ENCODE data around the gene DGLUCY. TPM values are rescaled to one million over a fixed set of nuclear protein-coding genes. Genes with fewer than 3 reads are reported as not detected.

DGLUCY gene
- total and polyA plus RNA-seq, 2 of the 8 experiments (the other 6 are each of a cell fraction or from before 2014, with no cell fraction given): 24.9 to 31.8 TPM

DNA sequence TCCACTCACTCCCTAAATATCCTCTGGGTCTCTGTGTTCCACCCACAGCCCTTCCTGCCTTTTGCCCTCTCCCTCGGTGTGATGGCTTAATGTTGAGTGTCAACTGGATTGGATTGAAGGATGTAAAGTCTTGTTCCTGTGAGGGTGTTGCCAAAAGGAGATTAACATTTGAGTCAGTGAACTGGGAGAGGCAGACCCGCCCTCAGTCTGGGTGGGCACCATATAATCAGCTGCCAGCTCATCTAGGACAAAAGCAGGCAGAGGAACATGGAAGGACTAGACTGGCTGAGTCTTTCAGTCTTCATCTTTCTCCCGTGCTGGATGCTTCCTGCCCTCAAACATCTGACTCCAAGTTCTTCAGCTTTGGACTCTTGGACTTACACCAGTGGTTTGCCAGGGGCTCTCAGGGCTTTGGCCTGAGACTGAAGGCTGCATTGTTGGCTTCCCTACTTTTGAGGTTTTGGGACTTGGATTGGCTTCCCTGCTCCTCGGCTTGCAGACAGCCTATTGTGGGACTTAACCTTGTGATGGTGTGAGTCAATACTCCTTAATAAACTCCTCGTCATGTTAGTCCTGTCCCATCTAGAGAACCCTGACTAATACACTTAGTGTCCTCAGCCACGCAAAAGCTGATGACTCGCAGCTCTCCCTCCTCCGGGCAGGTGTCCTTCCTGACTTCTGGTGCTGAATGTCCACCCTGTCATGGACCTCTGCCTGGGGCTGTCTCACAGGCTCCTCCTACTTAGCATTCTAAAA is 5.9 kb downstream of the DGLUCY start:
- H3K9me3 ChIP-seq (ENCODE audit: insufficient read depth in 2 of 2, low read depth in 1 of 2, low read length in 1 of 2): no peaks in the 10 kb centered on the region
- H3K18ac ChIP-seq (ENCODE audit: extremely low read depth, low read length): peak overlapping the region; percentile 71; the same call in 1 of the 2 replicates
- no peaks in the 10 kb centered on the region for H4K20me1 ChIP-seq (replicated peaks in 1 of 2; ENCODE audit: control insufficient read depth in 1 of 2, insufficient read depth in 2 of 2, low read length in 2 of 2)
- no peak overlapping the region for H3K56ac ChIP-seq (replicated peaks; ENCODE audit: insufficient read length, low read depth, low read length)
- no peak overlapping the region for H3K4ac ChIP-seq (replicated peaks; ENCODE audit: insufficient read length, low read depth, low read length)
- no peak overlapping the region for H2BK12ac ChIP-seq (ENCODE audit: low read depth, low read length)
- H2AK5ac ChIP-seq (ENCODE audit: low read depth, low read length): no peak overlapping the region
- ChIA-PET POLR2A (ENCODE audit: partially characterized antibody) (interaction anchor here (1.1 to 2.2 kb wide), 2 partner anchors 12 to 51 kb away, joined by 3 to 7 read pairs; no protein-coding TSS in a partner anchor), CTCF (ENCODE audit: partially characterized antibody) (interaction anchor here (0.5 to 3.3 kb wide), 5 partner anchors 12 to 174 kb away, joined by 3 to 22 read pairs (median 3); no protein-coding TSS in a partner anchor)
- FAIRE-seq (no peak), DNase-seq (ENCODE audit: low read depth in 1 of 2, low spot score in 2 of 2) (no peak)
- no peak overlapping the region for H2AFZ ChIP-seq (ENCODE audit: low read length)
- H3K4me1 ChIP-seq (replicated peaks in 1 of 4; ENCODE audit: control insufficient read depth in 3 of 4, insufficient read depth in 4 of 4, low read length in 3 of 4): peaks cover 5 to 17% (median 10%) of the 10 kb centered on the region in 4 experiments
- no peaks in the 10 kb centered on the region for H3K27me3 ChIP-seq (replicated peaks in 1 of 4; ENCODE audit: control insufficient read depth in 3 of 4, extremely low read depth in 1 of 4, insufficient read depth in 3 of 4, low read length in 3 of 4)
- no peak overlapping the region for H3K9ac ChIP-seq (replicated peaks in 1 of 4; ENCODE audit: extremely low read depth in 1 of 4, low read depth in 3 of 4, low read length in 3 of 4)
- H3K36me3 ChIP-seq (ENCODE audit: control insufficient read depth in 2 of 4, insufficient read depth in 4 of 4, low read length in 3 of 4): peaks cover 0 to 10% (median 0%) of the 10 kb centered on the region in 4 experiments; a peak in 1 of 8 replicates
- H3K79me1 ChIP-seq (ENCODE audit: low read depth, low read length): no peaks in the 10 kb centered on the region
- no peak overlapping the region for H4K8ac ChIP-seq (ENCODE audit: extremely low read depth, insufficient read depth, low read length)
- H4K91ac ChIP-seq (replicated peaks; ENCODE audit: insufficient read length, low read length): no peak overlapping the region
- H3K23ac ChIP-seq (ENCODE audit: insufficient read length): no peak overlapping the region
- H3K14ac ChIP-seq (ENCODE audit: insufficient read length): no peak overlapping the region
- 78% methylated on average over 7 of the region's 8 CpGs; no CpG with 5 or more reads in 1 of the 2 experiments for WGBS, 2 experiments (ENCODE audit: extremely low coverage in 1 of 2, insufficient coverage in 1 of 2, insufficient read length in 1 of 2, insufficient replicate concordance in 2 of 2, low coverage in 1 of 2, low lambda C conversion rate in 2 of 2, missing lambda C conversion rate in 1 of 2)
- H4K5ac ChIP-seq (ENCODE audit: insufficient read length, low read depth, low read length): no peak overlapping the region
- no peak overlapping the region for H2BK120ac ChIP-seq (replicated peaks; ENCODE audit: low read depth, low read length)
- H3K4me2 ChIP-seq (ENCODE audit: insufficient read depth in 1 of 2, low read depth in 2 of 2, low read length in 2 of 2): no peak overlapping the region; a peak in 1 of 4 replicates
- peak overlapping the region; percentile 36; the same call in 1 of the 2 replicates for H2BK15ac ChIP-seq (ENCODE audit: low read length)
- H3K27ac ChIP-seq (ENCODE audit: low read depth, low read length): no peak overlapping the region
- TF ChIP-seq FOSL1 (IDR thresholded peaks at IDR 0.05; ENCODE audit: insufficient read depth, low read depth, low read length) (no peak), JUN (IDR thresholded peaks at IDR 0.05; ENCODE audit: low read depth, low read length) (no peak), BCL11A (IDR thresholded peaks at IDR 0.05; ENCODE audit: low read depth in 2 of 2, low read length in 2 of 2) (no peak), TAF7 (optimal IDR thresholded peaks at IDR 0.05; ENCODE audit: borderline replicate concordance, low read depth, low read length) (no peak), MAFK (IDR thresholded peaks at IDR 0.05; ENCODE audit: low read depth, low read length) (no peak), CBX5 (IDR thresholded peaks at IDR 0.05; ENCODE audit: low read depth, low read length) (no peak)
- H3K23me2 ChIP-seq (ENCODE audit: low read depth, low read length): no peaks in the 10 kb centered on the region
- no peak overlapping the region for H3K4me3 ChIP-seq (ENCODE audit: extremely low read depth in 1 of 4, insufficient read depth in 2 of 4, low read depth in 3 of 4, low read length in 4 of 4)
- H2BK20ac ChIP-seq (ENCODE audit: low read length): peak overlapping the region; percentile 84; the same call in 1 of the 2 replicates
- H2BK5ac ChIP-seq (ENCODE audit: low read depth, low read length): peak overlapping the region; percentile 45; the same call in 1 of the 2 replicates
- peaks cover 0 to 15% of the 10 kb centered on the region in 2 experiments; a peak in 1 of 4 replicates for H3K79me2 ChIP-seq (ENCODE audit: control insufficient read depth in 1 of 2, insufficient read depth in 2 of 2, low read length in 2 of 2)
